GM12892 (cell line): ENCODE data around the gene RPL10.

ENCODE experiments used
- POLR2A ChIP-seq: IDR thresholded peaks from 2 replicates; pipeline ENCODE4 v1.6.1; 2011; ENCODE audit warnings: low read depth, low read length, control low read depth
- POLR2AphosphoS5 ChIP-seq: IDR thresholded peaks from 2 replicates; pipeline ENCODE4 v1.6.1; 2011; ENCODE audit warnings: low read depth, low read length, control low read depth

DNA sequence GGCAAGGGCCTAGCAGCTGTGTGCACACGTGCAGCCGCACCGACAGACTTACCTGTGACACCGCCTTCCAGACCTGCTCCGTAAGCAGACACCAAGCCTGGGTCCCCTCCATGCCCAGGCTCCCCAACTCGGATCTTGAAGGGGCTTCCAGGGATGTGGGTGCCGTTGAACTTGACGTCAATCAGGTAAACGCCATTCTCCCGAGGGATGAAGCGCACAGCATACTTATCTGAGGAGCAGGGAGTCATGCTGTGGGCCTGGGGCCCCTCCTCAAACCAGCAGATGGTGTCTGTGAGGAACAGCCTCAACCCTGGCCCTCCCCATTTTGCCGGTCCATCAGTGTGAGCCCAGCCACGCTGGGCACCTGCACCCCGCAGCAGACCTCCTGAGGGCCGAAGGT lies 48.2 kb upstream of the RPL10 start:
- no peak for TF ChIP-seq POLR2A
- no peak for TF ChIP-seq POLR2AphosphoS5
